HFF-Myc (cell line): ENCODE measurements around the gene YIF1A.

Experiments
- DNase-seq: peaks from one replicate; pipeline ENCODE4 v3.0.0-alpha.2; 2011; ENCODE audit warnings: low read depth; ENCODE audit errors: extremely low read depth
- H3K4me3 ChIP-seq: replicated peaks from 2 replicates; pipeline ENCODE4 v1.5.1; 2011; ENCODE audit warnings: low read depth, mild to moderate bottlenecking, control low read depth, low read length
- CTCF ChIP-seq: IDR thresholded peaks from 2 replicates; pipeline ENCODE4 v1.5.1; 2012; ENCODE audit warnings: mild to moderate bottlenecking, low read depth, low read length, control low read depth; ENCODE audit errors: missing control alignments

Gene YIF1A

GRCh38 chr11:66275984-66276612 lies 12.8 kb downstream of the YIF1A start:
- TF ChIP-seq CTCF = no peak
- H3K4me3 ChIP-seq = no peak overlapping the region
- DNase-seq = no peak

GRCh38 chr11:66275396-66275795 lies 13.5 kb downstream of the YIF1A start:
- H3K4me3 ChIP-seq = no peak overlapping the region
- no peak for DNase-seq
- no peak for TF ChIP-seq CTCF

GRCh38 chr11:66274219-66274618 lies 14.7 kb downstream of the YIF1A start:
- no peak for DNase-seq
- no peak for TF ChIP-seq CTCF
- no peak overlapping the region for H3K4me3 ChIP-seq

- no peak for DNase-seq
- no peak for TF ChIP-seq CTCF
- H3K4me3 ChIP-seq = no peak overlapping the region
Observed at GRCh38 chr11:66272596-66272995, 16.3 kb downstream of the YIF1A start.

GRCh38 chr11:66271816-66272215 lies 17.1 kb downstream of the YIF1A start:
- TF ChIP-seq CTCF = no peak
- DNase-seq = no peak
- no peak overlapping the region for H3K4me3 ChIP-seq

- TF ChIP-seq CTCF = peak; percentile 27
- peak; percentile 30 for DNase-seq
Observed at GRCh38 chr11:66268952-66269905, 19.7 kb downstream of the YIF1A start.

More at GRCh38 chr11:66268952-66269905, 19.7 kb downstream of the YIF1A start:
- H3K4me3 ChIP-seq = peak overlapping the region; percentile 98
